Activated T-cell treated with anti-CD3 and anti-CD28 coated beads, Interleukin-2, amount 50 U/mL, for 24 hours (primary cell): Measurements from ENCODE around the gene OXNAD1.

Experiments
- DNase-seq: peaks from one replicate; pipeline ENCODE4 v3.0.0-alpha.2; 2020
- H3K27ac Mint-ChIP-seq: 2 replicates; pipeline ENCODE4 v1.8.0; 2020; ENCODE audit warnings: mild to moderate bottlenecking, mixed read lengths
- H3K27me3 Mint-ChIP-seq: 2 replicates; pipeline ENCODE4 v1.8.0; 2020; ENCODE audit warnings: mixed read lengths
- H3K36me3 Mint-ChIP-seq: 2 replicates; pipeline ENCODE4 v1.8.0; 2020; ENCODE audit warnings: low read depth, mixed read lengths
- H3K4me1 Mint-ChIP-seq: 2 replicates; pipeline ENCODE4 v1.8.0; 2020; ENCODE audit warnings: low read depth, mixed read lengths
- H3K4me3 Mint-ChIP-seq: 2 replicates; pipeline ENCODE4 v1.8.0; 2020; ENCODE audit warnings: mild to moderate bottlenecking, moderate library complexity, mixed read lengths
- H3K9me3 Mint-ChIP-seq: 2 replicates; pipeline ENCODE4 v1.8.0; 2020; ENCODE audit warnings: mixed read lengths

OXNAD1 gene

GRCh38 chr3:16313886-16314645, 49.1 kb downstream of the OXNAD1 start:
- H3K4me3 Mint-ChIP-seq: no peak overlapping the region
- peaks cover 95% of the 10 kb centered on the region for H3K4me1 Mint-ChIP-seq
- H3K27me3 Mint-ChIP-seq: no peaks in the 10 kb centered on the region
- peak overlapping the region; percentile 93 for H3K27ac Mint-ChIP-seq
- DNase-seq: no peak
- peaks cover 95% of the 10 kb centered on the region for H3K36me3 Mint-ChIP-seq
- no peaks in the 10 kb centered on the region for H3K9me3 Mint-ChIP-seq

DNA sequence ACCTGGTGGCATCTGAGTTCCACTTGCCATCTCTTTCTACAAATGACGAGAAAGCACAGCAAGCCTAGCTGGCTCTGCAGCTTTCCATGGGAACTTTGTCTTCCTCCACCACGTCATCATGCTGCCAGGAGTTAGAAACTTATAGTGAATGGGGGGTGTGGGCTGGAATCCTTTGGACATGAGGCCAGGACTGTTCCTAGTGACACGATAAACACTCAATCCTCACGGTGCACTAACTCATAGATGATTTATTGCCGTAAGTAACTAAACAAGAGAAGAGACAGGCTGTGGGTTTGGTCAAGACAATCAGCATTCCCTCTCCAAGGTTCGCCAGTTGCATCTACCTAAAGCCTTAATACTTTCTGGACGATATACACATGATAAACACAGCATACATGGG, 50.6 kb downstream of the OXNAD1 start:
- DNase-seq: no peak
- Mint-ChIP-seq H3K27ac (peak overlapping the region; percentile 93), H3K4me3 (no peak overlapping the region), H3K36me3 (peaks cover 98% of the 10 kb centered on the region), H3K9me3 (no peaks in the 10 kb centered on the region), H3K4me1 (peaks cover 96% of the 10 kb centered on the region), H3K27me3 (no peaks in the 10 kb centered on the region)

DNA sequence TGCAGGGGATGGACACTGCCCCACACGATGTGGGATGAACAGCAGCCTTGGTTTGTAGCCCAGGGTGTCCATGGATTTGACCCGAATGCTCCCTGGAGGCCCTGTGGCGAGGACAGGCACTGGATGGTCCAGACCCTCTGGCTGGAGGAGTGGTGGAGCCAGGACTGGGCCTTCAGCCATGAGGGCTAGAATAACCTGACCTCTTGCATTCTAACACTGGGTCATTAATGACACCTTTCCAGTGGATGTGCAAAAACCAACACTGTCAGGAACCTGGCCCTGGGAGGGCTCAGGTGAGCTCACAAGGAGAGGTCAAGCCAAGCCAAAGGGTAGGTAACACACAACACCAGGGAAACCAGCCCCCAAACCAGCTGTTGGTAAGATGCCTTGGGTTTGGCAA, 51.4 kb downstream of the OXNAD1 start:
- DNase-seq: no peak
- Mint-ChIP-seq H3K4me3 (no peak overlapping the region), H3K27me3 (no peaks in the 10 kb centered on the region), H3K9me3 (no peaks in the 10 kb centered on the region), H3K36me3 (peaks cover 99% of the 10 kb centered on the region), H3K4me1 (peaks cover 97% of the 10 kb centered on the region), H3K27ac (peak overlapping the region; percentile 93)

DNA sequence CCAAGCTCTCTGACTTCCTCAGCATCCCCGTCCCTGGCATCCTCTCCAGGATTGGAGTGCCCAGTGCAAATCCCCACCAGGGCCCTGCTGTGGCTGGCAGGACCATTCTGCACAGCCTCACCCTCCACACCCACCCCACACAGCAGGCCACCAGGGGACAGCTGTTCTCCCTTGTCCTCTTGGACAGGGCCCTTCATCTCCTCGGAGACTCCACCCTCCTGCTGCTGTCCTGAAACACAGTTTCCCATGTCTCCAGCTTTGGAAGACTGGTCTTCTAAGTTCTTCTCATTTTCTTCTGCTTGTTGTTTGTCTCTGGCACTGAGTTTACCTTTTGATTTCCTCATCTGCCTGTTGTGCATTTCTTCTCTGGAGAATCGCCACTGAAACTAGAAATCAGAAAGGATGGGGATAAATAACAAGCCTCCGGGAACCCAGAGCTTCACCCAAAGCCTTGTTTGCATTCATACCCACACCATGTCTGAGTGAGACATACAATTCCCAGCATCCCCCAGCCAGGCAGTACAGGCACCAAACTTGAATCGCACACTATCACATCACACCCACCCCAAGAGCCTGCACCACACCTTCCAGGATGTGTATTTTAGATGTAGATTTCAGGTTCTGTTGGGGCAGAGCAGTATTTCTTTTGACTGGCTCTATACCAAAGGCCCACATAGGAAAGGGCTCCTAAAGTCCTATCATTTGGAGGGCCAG, 52.0 kb downstream of the OXNAD1 start:
- Mint-ChIP-seq H3K4me1 (peaks cover 94% of the 10 kb centered on the region), H3K27me3 (no peaks in the 10 kb centered on the region), H3K36me3 (peaks cover 99% of the 10 kb centered on the region), H3K9me3 (no peaks in the 10 kb centered on the region), H3K27ac (peak overlapping the region; percentile 93), H3K4me3 (peak overlapping the region; percentile 3)
- no peak for DNase-seq

DNA sequence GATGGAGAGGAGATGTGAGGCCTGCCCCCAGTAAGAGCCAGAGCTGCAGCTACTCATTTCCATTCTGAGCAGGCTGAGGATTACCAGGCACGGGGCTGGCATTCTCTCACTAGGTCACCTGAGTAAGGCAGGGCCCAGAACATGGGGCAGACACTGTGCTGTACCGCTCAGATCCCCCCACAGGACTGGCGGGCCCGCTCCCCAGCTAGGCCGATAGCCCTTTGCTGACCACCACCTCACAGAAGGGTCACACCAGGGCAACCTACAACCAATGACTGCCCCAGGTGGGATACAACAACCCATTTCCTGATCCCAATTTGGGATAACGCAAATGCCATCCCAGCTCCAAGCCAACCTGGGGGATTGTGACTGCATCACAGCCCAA, 52.5 kb downstream of the OXNAD1 start:
- H3K27ac Mint-ChIP-seq: peak overlapping the region; percentile 93
- no peaks in the 10 kb centered on the region for H3K27me3 Mint-ChIP-seq
- H3K9me3 Mint-ChIP-seq: no peaks in the 10 kb centered on the region
- no peak overlapping the region for H3K4me3 Mint-ChIP-seq
- DNase-seq: no peak
- peaks cover 92% of the 10 kb centered on the region for H3K4me1 Mint-ChIP-seq
- H3K36me3 Mint-ChIP-seq: peaks cover 99% of the 10 kb centered on the region

GRCh38 chr3:16318176-16318575, 53.2 kb downstream of the OXNAD1 start:
- Mint-ChIP-seq H3K9me3 (no peaks in the 10 kb centered on the region), H3K4me1 (peaks cover 89% of the 10 kb centered on the region), H3K27me3 (no peaks in the 10 kb centered on the region), H3K27ac (peak overlapping the region; percentile 93), H3K36me3 (peaks cover 100% of the 10 kb centered on the region), H3K4me3 (no peak overlapping the region)
- no peak for DNase-seq

DNA sequence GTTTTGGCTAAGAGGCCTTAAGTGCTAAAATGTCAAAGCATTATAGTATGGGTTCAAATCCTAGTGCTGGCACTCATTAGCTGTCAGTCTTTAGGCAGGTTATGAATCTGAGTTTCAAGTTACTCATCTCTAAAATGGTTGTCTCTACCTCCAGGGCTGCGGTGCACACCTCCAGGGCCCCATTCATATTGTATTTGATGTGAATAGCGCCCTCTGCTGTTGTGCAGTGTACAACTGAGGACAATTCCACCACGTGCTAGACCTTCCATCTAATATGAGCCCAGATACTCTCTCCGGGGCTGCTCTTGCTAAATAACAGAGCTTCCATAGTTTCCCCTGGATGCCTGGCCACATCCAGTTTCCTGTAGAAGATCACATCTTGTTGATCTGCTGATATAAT, 54.3 kb downstream of the OXNAD1 start:
- peaks cover 98% of the 10 kb centered on the region for H3K36me3 Mint-ChIP-seq
- H3K9me3 Mint-ChIP-seq: no peaks in the 10 kb centered on the region
- H3K4me1 Mint-ChIP-seq: peaks cover 84% of the 10 kb centered on the region
- H3K27me3 Mint-ChIP-seq: no peaks in the 10 kb centered on the region
- H3K4me3 Mint-ChIP-seq: peak overlapping the region; percentile 10
- DNase-seq: peak; percentile 77
- peak overlapping the region; percentile 93 for H3K27ac Mint-ChIP-seq

GRCh38 chr3:16319723-16320122, 54.7 kb downstream of the OXNAD1 start:
- no peak for DNase-seq
- H3K27ac Mint-ChIP-seq: peak overlapping the region; percentile 93
- H3K4me3 Mint-ChIP-seq: no peak overlapping the region
- peaks cover 80% of the 10 kb centered on the region for H3K4me1 Mint-ChIP-seq
- H3K27me3 Mint-ChIP-seq: no peaks in the 10 kb centered on the region
- peaks cover 97% of the 10 kb centered on the region for H3K36me3 Mint-ChIP-seq
- no peaks in the 10 kb centered on the region for H3K9me3 Mint-ChIP-seq

- Mint-ChIP-seq H3K4me3 (no peak overlapping the region), H3K27ac (peak overlapping the region; percentile 93), H3K4me1 (peaks cover 74% of the 10 kb centered on the region)
Observed at GRCh38 chr3:16320711-16321110, 55.7 kb downstream of the OXNAD1 start.

GRCh38 chr3:16322189-16322588, 57.2 kb downstream of the OXNAD1 start:
- Mint-ChIP-seq H3K27me3 (no peaks in the 10 kb centered on the region), H3K4me3 (no peak overlapping the region), H3K9me3 (no peaks in the 10 kb centered on the region), H3K36me3 (peaks cover 97% of the 10 kb centered on the region), H3K27ac (peak overlapping the region; percentile 93), H3K4me1 (peaks cover 72% of the 10 kb centered on the region)
- no peak for DNase-seq

More at GRCh38 chr3:16320711-16321110, 55.7 kb downstream of the OXNAD1 start:
- H3K9me3 Mint-ChIP-seq: no peaks in the 10 kb centered on the region
- peaks cover 97% of the 10 kb centered on the region for H3K36me3 Mint-ChIP-seq
- H3K27me3 Mint-ChIP-seq: no peaks in the 10 kb centered on the region
- no peak for DNase-seq

DNA sequence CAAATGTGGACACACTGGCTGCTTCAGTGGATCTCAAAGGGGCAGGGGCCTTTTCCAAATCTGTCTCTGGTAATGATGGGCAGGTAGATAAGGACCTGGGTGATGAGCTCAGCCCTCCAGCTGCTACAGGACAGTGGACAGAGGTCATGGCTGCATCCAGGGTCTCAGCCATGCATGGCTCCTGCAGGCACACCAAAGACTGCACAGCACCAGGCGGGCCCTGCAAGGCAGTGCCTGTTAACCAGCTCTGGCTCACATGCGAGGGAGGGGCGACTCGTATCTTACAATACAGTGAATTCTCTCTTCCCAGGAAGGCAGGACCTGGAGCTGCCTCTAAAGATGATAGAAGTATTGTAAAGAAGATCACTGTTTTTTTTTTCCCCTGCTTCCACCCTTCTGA, 58.7 kb downstream of the OXNAD1 start:
- peaks cover 96% of the 10 kb centered on the region for H3K36me3 Mint-ChIP-seq
- peak overlapping the region; percentile 76 for H3K27ac Mint-ChIP-seq
- DNase-seq: no peak
- no peaks in the 10 kb centered on the region for H3K27me3 Mint-ChIP-seq
- peaks cover 57% of the 10 kb centered on the region for H3K4me1 Mint-ChIP-seq
- H3K4me3 Mint-ChIP-seq: no peak overlapping the region
- H3K9me3 Mint-ChIP-seq: no peaks in the 10 kb centered on the region

DNA sequence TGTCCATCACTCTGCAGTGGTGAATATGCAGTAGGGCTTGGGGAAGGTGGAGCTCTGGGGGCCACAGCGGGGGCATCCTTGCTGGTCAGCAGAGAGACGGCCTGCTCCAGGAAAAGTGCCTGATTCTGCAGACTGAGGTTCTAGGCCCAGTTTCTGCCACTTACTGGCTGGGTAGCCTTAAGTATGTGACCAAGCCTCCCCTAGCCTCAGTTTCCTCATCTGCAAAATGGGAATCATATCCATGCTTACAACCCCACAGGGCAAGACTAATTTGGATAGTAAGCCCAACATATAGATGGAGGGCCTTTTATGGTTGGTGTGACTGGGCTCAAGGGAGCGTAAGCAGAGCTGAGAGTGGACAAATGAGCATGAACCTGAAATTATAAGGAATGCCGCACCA, 60.8 kb downstream of the OXNAD1 start:
- no peak overlapping the region for H3K4me3 Mint-ChIP-seq
- no peaks in the 10 kb centered on the region for H3K27me3 Mint-ChIP-seq
- no peak for DNase-seq
- peak overlapping the region; percentile 85 for H3K27ac Mint-ChIP-seq
- peaks cover 96% of the 10 kb centered on the region for H3K36me3 Mint-ChIP-seq
- H3K4me1 Mint-ChIP-seq: peaks cover 36% of the 10 kb centered on the region
- H3K9me3 Mint-ChIP-seq: no peaks in the 10 kb centered on the region

DNA sequence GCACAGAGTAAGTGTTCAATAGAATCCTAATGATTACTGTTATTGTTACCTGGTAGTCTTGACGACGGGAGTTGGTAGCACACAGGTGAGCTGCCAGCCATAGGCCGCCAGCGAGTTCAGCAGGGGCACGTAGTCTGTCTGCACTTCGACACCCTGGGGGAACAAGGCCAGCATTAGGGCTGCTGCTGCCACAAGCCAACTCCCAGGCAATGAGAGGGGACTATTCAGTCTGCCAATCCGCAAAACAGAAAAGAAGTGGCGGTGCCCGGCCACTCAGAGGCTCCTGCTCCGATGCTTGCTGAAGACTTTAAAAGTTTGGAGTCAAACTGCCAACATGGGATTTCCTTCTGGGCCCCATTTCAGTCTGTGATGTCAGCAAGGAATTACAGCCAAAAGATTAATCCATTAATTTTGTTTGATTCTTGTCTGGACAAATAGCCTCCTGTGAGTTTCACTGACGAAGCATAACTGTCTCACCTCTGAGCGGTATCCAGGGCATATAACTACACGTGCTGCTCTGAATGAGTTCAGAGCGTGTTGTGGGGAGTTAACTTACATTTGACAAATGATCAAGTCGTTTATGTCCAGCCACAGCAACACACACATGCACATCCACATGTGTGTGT, 61.8 kb downstream of the OXNAD1 start:
- Mint-ChIP-seq H3K4me3 (no peak overlapping the region), H3K27me3 (no peaks in the 10 kb centered on the region), H3K27ac (peak overlapping the region; percentile 79), H3K4me1 (peaks cover 28% of the 10 kb centered on the region), H3K36me3 (peaks cover 96% of the 10 kb centered on the region), H3K9me3 (peaks cover 6% of the 10 kb centered on the region)
- DNase-seq: no peak

- peak overlapping the region; percentile 86 for H3K27ac Mint-ChIP-seq
- H3K27me3 Mint-ChIP-seq: no peaks in the 10 kb centered on the region
- DNase-seq: no peak
- peaks cover 29% of the 10 kb centered on the region for H3K4me1 Mint-ChIP-seq
- H3K9me3 Mint-ChIP-seq: peaks cover 15% of the 10 kb centered on the region
- H3K36me3 Mint-ChIP-seq: peaks cover 96% of the 10 kb centered on the region
- no peak overlapping the region for H3K4me3 Mint-ChIP-seq
Observed at GRCh38 chr3:16328124-16328523, 63.1 kb downstream of the OXNAD1 start.
